HepG2 (cell line): Measurements from ENCODE around the gene RSPRY1. TPM values are rescaled to one million over a fixed set of nuclear protein-coding genes. Genes with fewer than 3 reads are reported as not detected.

ENCODE experiments used
- AHR ChIP-seq: IDR thresholded peaks from 2 replicates; pipeline ENCODE4 v1.6.1; 2018; ENCODE audit warnings: missing genetic modification reagents, missing compliant biosample characterization
- BCL3 ChIP-seq: sonication (generic); formaldehyde crosslinking; IDR thresholded peaks from 2 replicates; pipeline ENCODE4 v1.5.1; 2020; ENCODE audit warnings: mild to moderate bottlenecking, missing genetic modification reagents, moderate library complexity
- CBFB ChIP-seq: sonication (generic); formaldehyde crosslinking; IDR thresholded peaks from 2 replicates; pipeline ENCODE4 v1.4.0; 2020; ENCODE audit warnings: missing genetic modification reagents
- CHCHD3 ChIP-seq: sonication (generic); formaldehyde crosslinking; IDR thresholded peaks from 2 replicates; pipeline ENCODE4 v1.8.0; 2022; ENCODE audit warnings: mild to moderate bottlenecking, missing genetic modification reagents, moderate library complexity
- HNRNPLL ChIP-seq: fragments of 200-400 bp; formaldehyde crosslinking; IDR thresholded peaks from 2 replicates; pipeline ENCODE4 v1.6.1; 2017; ENCODE audit warnings: mild to moderate bottlenecking, low read depth, low read length; ENCODE audit not compliant: poor library complexity, severe bottlenecking
- KMT2A ChIP-seq: sonication (generic); formaldehyde crosslinking; IDR thresholded peaks from 2 replicates; pipeline ENCODE4 v1.4.0; 2020; ENCODE audit warnings: missing genetic modification reagents
- NAIF1 ChIP-seq: sonication (generic); formaldehyde crosslinking; IDR thresholded peaks from 2 replicates; pipeline ENCODE4 v1.5.0; 2020; ENCODE audit warnings: mild to moderate bottlenecking, missing genetic modification reagents, borderline replicate concordance
- PAWR ChIP-seq: sonication (generic); formaldehyde crosslinking; IDR thresholded peaks from 2 replicates; pipeline ENCODE4 v1.4.0; 2020; ENCODE audit warnings: missing genetic modification reagents, mild to moderate bottlenecking, borderline replicate concordance
- PCBP2 ChIP-seq: fragments of 200-400 bp; formaldehyde crosslinking; optimal IDR thresholded peaks from 2 replicates; pipeline ENCODE3; 2018; ENCODE audit warnings: low read length, low read depth; ENCODE audit not compliant: poor library complexity, severe bottlenecking
- RXRB ChIP-seq: IDR thresholded peaks from 2 replicates; pipeline ENCODE4 v1.6.1; 2016; ENCODE audit warnings: borderline replicate concordance, missing genetic modification reagents, missing compliant biosample characterization
- TBL1XR1 ChIP-seq: fragments of 150-350 bp; IDR thresholded peaks from 2 replicates; pipeline ENCODE4 v1.6.1; 2014; ENCODE audit warnings: borderline replicate concordance, low read length; ENCODE audit not compliant: partially characterized antibody
- ZBTB8A ChIP-seq: sonication (generic); formaldehyde crosslinking; IDR thresholded peaks from 2 replicates; pipeline ENCODE4 v1.4.0; 2020; ENCODE audit warnings: mild to moderate bottlenecking, low read depth, missing genetic modification reagents, borderline replicate concordance
- ZFYVE20 ChIP-seq: sonication (generic); formaldehyde crosslinking; IDR thresholded peaks from 2 replicates; pipeline ENCODE4 v1.8.0; 2023; ENCODE audit warnings: low read depth, mild to moderate bottlenecking, moderate library complexity, missing genetic modification reagents, borderline replicate concordance
- ZMYM2 ChIP-seq: sonication (generic); formaldehyde crosslinking; IDR thresholded peaks from 2 replicates; pipeline ENCODE4 v1.8.0; 2022; ENCODE audit warnings: mild to moderate bottlenecking, missing genetic modification reagents
- ZNF260 ChIP-seq: sonication (generic); formaldehyde crosslinking; IDR thresholded peaks from 2 replicates; pipeline ENCODE4 v1.4.0; 2020; ENCODE audit warnings: missing genetic modification reagents, low read depth, mild to moderate bottlenecking, borderline replicate concordance
- ZNF550 ChIP-seq: sonication (generic); formaldehyde crosslinking; IDR thresholded peaks from 2 replicates; pipeline ENCODE4 v1.4.0; 2020; ENCODE audit warnings: mild to moderate bottlenecking, missing genetic modification reagents, borderline replicate concordance
- ZNF563 ChIP-seq: sonication (generic); formaldehyde crosslinking; IDR thresholded peaks from 2 replicates; pipeline ENCODE4 v1.8.0; 2022; ENCODE audit warnings: mild to moderate bottlenecking, moderate library complexity, missing genetic modification reagents
- ZSCAN12 ChIP-seq: sonication (generic); formaldehyde crosslinking; IDR thresholded peaks from 2 replicates; pipeline ENCODE4 v1.9.0; 2021; ENCODE audit warnings: mild to moderate bottlenecking, missing genetic modification reagents
- polyA plus RNA-seq, 8 experiments: library from polyadenylated mRNA; depleted of rRNA in 3 of 8; stranded (reverse) in 7 of 8; unstranded in 1 of 8; fragments of >200 nt; fragmentation: Illumina TruSeq in 4 of 8; extraction: Trizol in 4 of 8; gene quantifications; 2 replicates each; pipeline versions ENCODE4 v1.2.1 to v1.2.3, GENCODE V29; 2011 to 2016; ENCODE audit warnings: low read depth in 4 of 8, missing spikeins in 1 of 8, mixed read lengths in 1 of 8; ENCODE audit not compliant: insufficient read depth in 1 of 8
- total RNA-seq, 5 experiments: library from RNA; depleted of rRNA; stranded (reverse); fragments of >200 nt; fragmentation: Illumina TruSeq; extraction: Trizol; gene quantifications; 2 replicates each; pipeline ENCODE4 v1.2.3, GENCODE V29; 2016; ENCODE audit warnings: low read depth in 1 of 5
- TF ChIP-seq, protein P1 (sequence below): sonication (generic); formaldehyde crosslinking; IDR thresholded peaks from 2 replicates; pipeline ENCODE4 v1.5.0; 2020; ENCODE audit warnings: missing genetic modification reagents
- TF ChIP-seq, protein P2 (sequence below): sonication (generic); formaldehyde crosslinking; IDR thresholded peaks from 2 replicates; pipeline ENCODE4 v1.8.1; 2022; ENCODE audit warnings: low read depth, mild to moderate bottlenecking, missing genetic modification reagents
- TF ChIP-seq, protein P3 (sequence below): sonication (generic); formaldehyde crosslinking; IDR thresholded peaks from 2 replicates; pipeline ENCODE4 v1.4.0; 2020; ENCODE audit warnings: low read depth, mild to moderate bottlenecking, missing genetic modification reagents

RSPRY1 gene
- total and polyA plus RNA-seq, 2 of the 13 experiments (the other 11 are each of a cell fraction or from before 2014, with no cell fraction given): 53.4 to 61.0 TPM

GRCh38 chr16:57244767-57245471 is 58.8 kb downstream of the RSPRY1 start, which contains the start of gene ARL2BP (continued):
- TF ChIP-seq, protein P1, sequence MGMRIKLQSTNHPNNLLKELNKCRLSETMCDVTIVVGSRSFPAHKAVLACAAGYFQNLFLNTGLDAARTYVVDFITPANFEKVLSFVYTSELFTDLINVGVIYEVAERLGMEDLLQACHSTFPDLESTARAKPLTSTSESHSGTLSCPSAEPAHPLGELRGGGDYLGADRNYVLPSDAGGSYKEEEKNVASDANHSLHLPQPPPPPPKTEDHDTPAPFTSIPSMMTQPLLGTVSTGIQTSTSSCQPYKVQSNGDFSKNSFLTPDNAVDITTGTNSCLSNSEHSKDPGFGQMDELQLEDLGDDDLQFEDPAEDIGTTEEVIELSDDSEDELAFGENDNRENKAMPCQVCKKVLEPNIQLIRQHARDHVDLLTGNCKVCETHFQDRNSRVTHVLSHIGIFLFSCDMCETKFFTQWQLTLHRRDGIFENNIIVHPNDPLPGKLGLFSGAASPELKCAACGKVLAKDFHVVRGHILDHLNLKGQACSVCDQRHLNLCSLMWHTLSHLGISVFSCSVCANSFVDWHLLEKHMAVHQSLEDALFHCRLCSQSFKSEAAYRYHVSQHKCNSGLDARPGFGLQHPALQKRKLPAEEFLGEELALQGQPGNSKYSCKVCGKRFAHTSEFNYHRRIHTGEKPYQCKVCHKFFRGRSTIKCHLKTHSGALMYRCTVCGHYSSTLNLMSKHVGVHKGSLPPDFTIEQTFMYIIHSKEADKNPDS: peak; percentile 18; the same call in 1 of the 2 replicates
- TF ChIP-seq HNRNPLL (peak; percentile 98), BCL3 (CRISPR knock-in tag) (peak; percentile 96; the same call in 1 of the 2 replicates), NAIF1 (CRISPR knock-in tag) (no peak), ZNF550 (CRISPR knock-in tag) (no peak), RXRB (peak; percentile 65), PCBP2 (no peak), ZFYVE20 (CRISPR knock-in tag) (peak; percentile 91; the same call in 1 of the 2 replicates), ZSCAN12 (CRISPR knock-in tag) (no peak; the same call in 1 of the 2 replicates), ZNF260 (CRISPR knock-in tag) (no peak), ZNF563 (CRISPR knock-in tag) (peak; percentile 68; the same call in 1 of the 2 replicates), KMT2A (CRISPR knock-in tag) (peak; percentile 96), PAWR (CRISPR knock-in tag) (no peak), ZBTB8A (CRISPR knock-in tag) (no peak), CBFB (peak; percentile 65), TBL1XR1 (no peak), CHCHD3 (peak; percentile 92), AHR (peak; percentile 72; the same call in 1 of the 2 replicates), ZMYM2 (no peak)
- TF ChIP-seq, protein P2, sequence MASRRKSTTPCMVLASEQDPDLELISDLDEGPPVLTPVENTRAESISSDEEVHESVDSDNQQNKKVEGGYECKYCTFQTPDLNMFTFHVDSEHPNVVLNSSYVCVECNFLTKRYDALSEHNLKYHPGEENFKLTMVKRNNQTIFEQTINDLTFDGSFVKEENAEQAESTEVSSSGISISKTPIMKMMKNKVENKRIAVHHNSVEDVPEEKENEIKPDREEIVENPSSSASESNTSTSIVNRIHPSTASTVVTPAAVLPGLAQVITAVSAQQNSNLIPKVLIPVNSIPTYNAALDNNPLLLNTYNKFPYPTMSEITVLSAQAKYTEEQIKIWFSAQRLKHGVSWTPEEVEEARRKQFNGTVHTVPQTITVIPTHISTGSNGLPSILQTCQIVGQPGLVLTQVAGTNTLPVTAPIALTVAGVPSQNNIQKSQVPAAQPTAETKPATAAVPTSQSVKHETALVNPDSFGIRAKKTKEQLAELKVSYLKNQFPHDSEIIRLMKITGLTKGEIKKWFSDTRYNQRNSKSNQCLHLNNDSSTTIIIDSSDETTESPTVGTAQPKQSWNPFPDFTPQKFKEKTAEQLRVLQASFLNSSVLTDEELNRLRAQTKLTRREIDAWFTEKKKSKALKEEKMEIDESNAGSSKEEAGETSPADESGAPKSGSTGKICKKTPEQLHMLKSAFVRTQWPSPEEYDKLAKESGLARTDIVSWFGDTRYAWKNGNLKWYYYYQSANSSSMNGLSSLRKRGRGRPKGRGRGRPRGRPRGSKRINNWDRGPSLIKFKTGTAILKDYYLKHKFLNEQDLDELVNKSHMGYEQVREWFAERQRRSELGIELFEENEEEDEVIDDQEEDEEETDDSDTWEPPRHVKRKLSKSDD: peak; percentile 90
- TF ChIP-seq, protein P3, sequence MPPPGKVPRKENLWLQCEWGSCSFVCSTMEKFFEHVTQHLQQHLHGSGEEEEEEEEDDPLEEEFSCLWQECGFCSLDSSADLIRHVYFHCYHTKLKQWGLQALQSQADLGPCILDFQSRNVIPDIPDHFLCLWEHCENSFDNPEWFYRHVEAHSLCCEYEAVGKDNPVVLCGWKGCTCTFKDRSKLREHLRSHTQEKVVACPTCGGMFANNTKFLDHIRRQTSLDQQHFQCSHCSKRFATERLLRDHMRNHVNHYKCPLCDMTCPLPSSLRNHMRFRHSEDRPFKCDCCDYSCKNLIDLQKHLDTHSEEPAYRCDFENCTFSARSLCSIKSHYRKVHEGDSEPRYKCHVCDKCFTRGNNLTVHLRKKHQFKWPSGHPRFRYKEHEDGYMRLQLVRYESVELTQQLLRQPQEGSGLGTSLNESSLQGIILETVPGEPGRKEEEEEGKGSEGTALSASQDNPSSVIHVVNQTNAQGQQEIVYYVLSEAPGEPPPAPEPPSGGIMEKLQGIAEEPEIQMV: peak; percentile 94
